GM20431 (cell line): ENCODE results near the gene NDUFS7.

Source experiments
- in situ Hi-C: fragments of 300-500 bp; cut with MseI, MboI; formaldehyde crosslinking; loops from one replicate; pipeline ENCODE4 v1.15.0; 2020; ENCODE audit warnings: low sequenced_read_pairs; ENCODE audit not compliant: unreplicated experiment

Gene NDUFS7

DNA sequence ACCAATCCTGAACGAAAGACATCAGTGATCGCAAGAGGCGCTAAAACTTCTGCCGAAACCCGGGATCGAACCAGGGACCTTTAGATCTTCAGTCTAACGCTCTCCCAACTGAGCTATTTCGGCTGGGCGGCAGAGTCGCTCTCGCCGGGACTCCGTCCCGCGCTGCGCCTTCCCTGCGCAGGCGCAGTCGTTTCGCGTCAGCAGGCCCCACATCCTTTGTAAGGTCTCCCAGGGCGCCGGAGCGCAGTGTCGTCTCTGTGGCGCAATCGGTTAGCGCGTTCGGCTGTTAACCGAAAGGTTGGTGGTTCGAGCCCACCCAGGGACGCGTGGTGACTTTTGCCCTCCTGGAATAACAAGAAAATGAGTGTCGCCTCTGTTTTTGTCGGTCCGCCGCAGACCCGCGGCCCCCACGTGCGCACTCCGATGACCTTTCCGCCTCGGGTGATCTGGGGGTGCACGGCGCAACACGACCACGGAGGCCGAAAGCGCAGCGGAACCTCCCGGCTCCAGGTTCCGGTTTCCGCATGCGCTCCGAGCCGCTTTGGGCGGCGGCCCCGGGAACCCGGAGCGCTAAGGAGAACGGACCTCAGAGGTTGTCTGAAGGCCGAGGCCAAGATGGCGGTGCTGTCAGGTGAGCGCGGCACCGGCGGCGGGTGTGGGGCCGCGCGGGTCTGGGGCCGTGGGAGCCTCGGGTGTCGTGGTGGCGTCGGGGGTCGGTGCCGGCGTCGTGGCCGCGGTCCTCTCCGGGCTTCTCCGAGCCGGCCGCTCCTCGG, at the start of gene NDUFS7:
TSS of gene NDUFS7 (plus strand) at position 596 of the 773 bp plus-strand sequence. CDS start at position 616, 20 bp downstream.
- in situ Hi-C loops, result loop anchor here (25.0 kb wide), 1 partner anchor 96 kb away; the partner anchor contains the start of genes EFNA2 and FAM174C

DNA sequence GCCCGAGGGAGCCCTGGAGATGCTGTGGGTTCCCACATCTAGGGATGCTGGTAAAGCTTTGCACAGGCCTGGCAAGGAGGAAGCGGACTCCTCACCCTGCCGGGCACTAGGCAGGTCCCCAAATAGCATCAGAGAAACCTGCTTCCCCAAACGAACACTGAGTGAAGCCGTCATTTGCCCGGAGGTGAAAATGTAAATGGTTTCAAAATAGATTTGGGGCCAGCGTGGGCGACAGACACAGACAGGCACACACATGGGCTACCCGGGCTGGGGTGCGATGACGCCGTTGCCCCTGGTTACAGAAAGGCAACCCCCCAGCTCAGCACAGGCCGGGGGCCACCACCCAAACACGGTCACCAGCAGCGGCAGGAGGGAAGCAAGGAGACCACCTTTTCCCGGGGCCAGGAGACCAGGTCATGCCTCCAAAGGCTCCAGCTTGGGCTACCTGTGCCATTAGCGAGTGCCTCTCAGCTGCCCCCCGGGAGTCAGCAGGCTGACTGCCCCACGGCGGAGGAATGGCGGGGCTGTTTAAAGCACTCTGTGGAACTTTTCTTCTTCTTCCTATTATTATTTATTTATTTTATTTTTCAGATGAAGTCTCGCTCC, 47.5 kb upstream of the NDUFS7 start:
- in situ Hi-C loops, result no loop called here

DNA sequence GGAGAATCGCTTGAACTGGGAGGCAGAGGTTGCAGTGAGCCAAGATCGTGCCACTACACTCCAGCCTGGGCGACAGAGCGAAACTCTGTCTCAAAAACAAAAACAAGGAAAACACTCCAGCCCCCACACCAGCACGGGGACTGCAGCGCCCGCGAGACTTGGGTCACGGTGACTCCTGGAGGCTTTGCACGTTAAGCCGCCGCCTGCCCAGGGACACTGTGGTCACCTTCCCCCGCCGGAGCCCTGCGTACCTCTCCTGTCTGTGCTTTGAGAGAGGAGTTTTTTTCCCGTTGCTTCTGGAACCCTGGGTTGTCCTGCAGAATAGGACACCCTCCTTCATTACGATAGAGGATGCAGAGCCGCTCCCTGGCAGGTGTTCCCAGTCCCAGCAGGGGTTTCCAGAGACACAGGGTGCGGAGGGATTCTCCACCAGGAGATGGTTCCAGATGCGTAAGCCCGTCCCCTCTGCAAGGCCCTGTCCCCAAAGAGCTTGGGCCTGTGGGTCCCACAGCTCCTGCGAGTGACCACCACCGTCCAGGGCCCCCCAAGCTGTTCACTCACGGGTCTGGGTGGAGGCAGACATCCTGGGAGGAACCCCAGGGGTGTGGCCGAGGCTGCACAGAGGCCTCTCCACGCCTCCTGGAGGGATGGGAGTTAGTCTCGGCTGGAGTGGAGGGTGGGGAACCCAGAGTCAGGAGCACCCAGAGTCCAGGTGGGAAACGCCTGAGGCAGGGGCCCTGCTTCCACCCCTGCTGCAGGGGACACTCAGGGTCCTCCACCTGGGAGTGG, 42.8 kb upstream of the NDUFS7 start:
- in situ Hi-C loops, result no loop called here

DNA sequence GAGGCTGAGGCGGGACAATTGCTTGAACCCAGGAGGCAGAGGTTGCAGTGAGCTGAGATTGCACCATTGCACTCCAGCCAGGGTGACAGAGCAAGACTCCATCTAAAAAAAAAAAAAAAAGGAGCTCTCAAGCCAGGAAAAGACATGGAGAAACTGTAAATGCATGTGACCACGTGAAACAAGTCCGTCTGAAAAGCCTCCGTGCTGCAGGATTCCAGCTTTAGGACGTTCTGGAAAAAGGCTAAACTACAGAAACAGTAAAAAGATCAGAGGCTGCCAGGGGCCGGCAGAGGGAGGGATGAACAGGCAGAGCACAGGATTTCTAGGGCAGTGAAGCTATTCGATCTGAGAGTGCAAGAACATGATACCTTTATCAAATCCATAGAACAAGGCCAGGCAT, 40.7 kb upstream of the NDUFS7 start:
- in situ Hi-C loops, result no loop called here

DNA sequence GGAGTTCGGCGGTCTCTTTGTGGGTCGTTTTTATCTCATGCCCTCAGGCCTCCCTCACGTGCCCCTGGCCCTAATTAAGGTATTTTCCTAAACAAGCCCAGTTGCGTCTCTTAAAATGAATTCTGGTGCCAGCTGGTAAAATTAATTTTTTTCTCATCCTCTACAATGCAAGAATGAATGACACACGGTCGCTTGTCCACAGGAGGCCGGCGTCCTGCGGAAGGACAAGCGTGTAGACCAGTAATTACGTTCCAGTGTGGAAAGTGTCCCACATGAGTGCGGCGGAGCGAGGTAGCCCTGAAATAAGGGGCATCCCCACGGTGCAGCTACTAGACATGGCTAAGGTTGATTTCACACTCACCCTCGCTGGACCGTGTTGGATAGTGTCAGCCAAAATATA, 34.5 kb upstream of the NDUFS7 start:
- in situ Hi-C loops, result no loop called here

DNA sequence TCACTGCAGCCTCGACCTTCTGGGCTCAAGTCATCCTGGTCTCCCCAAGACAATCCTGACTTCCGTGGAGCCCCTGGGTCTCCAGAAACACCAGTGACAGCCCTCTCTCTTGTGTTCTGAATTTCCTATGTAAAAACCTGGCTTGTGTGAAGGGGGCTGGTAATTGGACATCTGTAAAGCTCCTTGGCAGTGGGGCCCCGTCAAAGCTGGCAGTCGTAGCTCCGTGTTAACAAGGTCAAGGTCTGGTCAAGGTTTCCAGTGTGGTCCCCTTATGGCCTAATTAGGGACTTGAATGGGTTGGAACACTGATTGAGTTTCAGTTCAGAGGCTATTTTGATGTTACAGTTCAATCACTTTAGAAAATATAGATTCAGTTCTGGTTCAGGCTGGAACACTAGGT, 32.8 kb upstream of the NDUFS7 start:
- in situ Hi-C loops, result no loop called here

DNA sequence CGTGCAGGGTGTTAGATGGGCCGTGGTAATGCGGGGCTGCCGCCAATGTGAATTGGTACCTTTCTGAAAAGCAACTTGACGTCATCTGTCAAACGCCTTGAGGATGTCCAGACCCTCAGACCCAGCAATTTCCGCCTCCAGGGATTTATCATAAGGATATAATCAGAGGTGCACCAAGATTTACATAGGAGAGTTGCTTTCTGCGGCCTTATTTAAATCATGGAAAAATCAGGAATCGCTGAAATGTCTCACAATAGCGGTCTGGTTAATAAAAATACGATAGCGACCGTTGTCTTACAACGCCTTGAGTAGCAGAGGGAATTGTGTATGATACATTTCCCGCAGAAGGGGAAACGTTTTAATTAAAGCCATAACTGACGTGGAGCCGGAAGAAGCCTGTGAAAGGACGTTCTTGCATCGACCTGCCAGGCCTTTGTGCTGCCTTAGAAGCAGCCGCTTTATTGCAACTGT, 32.3 kb upstream of the NDUFS7 start:
- in situ Hi-C loops, result no loop called here

DNA sequence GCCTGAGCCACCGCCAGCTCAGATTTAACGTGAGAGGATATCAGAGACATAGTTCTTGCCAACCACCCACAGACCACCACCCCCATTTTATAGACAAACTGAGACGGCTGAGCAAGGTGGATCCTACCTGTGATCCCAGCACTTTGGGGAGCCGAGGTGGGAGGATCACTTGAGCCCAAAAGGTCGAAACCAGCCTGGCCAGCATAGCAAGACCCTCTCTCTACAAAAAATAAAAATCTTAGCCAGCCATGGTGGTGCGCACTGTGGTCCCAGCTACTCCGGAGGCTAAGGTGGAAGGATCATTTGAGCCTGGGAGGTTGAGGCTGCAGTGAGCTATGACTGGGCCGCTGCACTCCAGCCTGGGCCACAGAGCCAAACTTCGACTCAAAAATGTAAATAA, 30.6 kb upstream of the NDUFS7 start:
- in situ Hi-C loops, result no loop called here

DNA sequence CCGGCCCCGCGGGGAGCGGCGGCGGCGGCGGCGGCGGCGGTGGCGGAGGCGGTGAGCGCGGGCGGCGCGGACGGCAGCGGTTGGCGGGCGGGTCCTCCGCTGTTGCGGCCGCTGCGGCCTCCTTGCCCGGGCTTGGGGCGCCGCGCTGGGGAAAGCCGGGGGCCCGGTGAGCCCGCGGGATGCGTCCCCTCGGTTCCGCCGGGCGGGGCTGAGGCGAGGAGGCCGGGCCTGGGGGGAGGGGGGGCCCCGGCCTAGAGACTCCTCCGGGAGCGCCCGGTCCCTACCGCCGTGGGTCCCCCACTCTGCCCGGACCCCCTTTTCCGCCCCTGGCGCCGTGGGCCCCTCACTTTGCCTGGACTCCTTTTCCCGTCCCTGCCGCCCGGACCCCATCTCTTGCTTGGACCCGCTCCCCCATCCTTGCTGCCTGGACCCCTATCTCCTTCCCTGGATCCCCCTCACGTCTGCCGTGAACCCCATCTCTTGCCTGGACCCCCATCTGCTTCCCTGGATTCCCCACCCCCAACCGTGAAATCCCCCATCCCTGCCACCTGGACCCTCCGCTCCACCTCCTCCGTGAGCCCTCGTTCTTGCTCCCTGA, 28.6 kb upstream of the NDUFS7 start:
- in situ Hi-C loops, result no loop called here

DNA sequence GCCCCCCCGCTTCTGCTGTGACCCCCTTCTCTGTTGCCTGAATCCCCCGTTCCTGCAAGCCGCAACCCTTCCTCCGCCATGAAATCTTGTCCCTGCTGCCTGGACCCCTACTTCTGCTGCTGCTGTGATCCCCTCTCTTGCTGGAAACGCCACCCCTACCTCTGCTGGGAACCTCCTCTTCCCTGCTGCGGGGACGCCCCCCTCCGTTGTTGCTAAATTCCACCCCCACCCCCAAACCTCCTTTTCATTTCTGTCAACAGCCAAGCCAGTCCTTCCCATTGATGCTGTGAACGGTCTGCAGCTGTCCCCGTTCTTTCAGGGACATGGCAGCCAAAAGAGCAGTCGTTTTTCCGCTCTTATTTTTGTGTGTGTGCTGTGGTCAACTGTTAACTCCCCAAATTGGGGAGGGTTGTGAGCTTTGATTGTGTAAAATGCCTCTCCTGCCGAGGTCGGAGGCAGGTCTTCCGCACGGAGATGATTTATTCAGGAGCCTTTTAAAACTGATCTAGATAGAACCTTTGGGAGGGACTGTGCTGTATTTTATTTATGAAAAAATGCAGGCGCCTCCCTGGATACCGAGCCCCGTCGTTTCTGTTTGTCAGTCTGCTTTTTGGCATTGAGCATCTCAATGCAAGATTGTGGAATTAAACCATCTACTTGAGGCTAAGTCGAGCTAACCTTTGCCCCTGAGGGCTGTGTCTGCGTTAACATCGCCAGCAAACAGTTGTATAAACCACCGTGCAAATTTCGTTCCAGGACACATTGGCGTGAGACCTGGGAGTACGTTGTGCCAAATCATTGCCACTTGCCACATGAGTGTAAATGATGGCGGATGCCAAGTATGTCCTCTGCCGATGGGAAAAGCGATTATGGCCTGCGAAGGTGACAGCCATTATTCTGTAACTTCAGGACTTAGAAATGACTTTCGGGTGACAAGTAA, 27.9 kb upstream of the NDUFS7 start:
- in situ Hi-C loops, result no loop called here

DNA sequence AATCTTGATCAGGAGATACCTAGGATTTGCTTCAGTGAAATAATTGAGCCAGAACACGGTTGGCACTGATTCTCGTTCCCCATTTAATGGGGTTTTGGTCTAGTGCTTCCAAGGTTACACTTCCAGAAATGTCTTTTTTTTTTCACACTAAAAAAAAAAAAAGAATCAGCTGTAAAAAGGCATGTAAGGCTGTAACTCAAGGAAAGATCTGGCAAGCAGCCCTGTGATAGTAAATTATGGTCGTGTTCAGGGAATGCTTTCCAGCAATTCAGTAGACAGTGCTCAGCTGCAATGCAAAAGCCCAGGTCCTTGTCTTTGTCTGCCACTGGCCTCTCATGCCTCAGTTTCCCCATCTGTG, 27.2 kb upstream of the NDUFS7 start:
- in situ Hi-C loops, result no loop called here

DNA sequence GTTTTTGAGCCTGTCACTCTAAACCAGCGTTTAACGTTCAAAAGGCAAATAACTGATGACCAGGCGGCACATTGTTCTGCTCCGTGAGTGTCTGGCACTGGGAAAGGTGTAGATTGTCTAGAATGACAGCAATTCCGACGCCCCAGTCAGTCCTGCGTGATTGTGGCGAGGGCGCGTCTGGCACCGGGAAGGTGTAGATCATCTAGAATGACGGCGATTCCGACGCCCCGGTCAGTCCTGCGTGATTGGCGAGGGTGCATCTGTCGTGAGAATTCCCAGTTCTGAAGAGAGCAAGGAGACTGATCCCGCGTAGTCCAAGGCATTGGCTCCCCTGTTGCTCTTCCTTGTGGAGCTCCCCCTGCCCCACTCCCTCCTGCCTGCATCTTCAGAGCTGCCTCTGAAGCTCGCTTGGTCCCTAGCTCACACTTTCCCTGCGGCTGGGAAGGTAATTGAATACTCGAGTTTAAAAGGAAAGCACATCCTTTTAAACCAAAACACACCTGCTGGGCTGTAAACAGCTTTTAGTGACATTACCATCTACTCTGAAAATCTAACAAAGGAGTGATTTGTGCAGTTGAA, 26.1 kb upstream of the NDUFS7 start:
- in situ Hi-C loops, result no loop called here

DNA sequence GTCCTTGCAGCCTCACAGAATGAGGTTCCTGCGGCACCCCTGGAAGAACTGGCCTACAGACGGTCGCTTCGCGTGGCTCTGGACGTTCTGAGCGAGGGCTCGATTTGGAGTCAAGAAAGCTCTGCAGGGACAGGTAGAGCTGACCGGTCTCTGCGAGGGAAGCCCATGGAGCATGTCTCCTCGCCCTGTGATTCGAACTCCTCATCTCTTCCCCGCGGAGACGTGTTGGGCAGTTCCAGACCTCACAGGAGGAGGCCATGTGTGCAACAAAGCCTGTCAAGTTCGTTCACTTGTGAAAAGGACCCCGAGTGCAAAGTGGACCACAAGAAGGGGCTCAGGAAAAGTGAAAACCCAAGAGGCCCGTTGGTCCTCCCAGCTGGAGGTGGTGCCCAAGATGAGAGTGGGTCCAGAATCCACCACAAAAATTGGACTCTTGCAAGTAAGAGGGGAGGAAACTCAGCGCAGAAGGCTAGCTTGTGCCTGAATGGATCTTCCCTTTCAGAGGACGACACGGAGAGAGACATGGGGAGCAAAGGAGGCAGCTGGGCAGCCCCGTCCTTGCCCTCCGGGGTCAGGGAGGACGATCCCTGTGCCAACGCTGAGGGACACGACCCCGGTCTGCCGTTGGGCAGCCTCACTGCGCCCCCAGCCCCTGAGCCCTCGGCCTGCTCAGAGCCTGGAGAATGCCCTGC, 23.4 kb upstream of the NDUFS7 start:
- in situ Hi-C loops, result no loop called here

DNA sequence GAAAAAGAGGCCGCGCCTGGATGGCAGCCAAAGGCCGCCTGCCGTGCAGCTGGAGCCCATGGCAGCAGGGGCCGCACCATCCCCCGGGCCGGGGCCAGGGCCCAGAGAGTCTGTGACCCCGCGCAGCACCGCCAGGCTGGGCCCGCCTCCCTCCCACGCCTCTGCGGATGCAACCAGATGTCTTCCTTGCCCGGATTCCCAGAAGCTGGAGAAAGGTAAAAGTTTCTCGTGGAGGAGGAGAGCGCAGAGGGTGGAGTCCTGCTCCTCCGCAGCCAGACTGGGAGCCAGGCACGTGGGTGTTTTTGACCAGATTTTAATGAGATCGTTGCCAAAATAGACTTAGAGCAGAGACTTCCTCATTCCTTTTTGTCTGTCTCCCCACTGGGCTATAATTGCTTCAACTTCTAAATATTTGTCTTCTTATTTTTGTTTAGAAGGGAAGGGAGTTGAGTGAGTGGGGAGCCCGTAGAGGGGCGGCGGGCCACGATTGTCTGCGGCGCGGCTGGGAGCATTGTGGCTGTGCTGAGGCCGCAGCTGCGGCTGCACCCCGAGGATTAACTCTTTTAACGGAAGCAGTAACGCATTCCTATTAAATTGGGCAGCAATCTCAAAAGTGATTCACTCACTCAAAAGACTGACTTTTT, 22.8 kb upstream of the NDUFS7 start:
- in situ Hi-C loops, result no loop called here

DNA sequence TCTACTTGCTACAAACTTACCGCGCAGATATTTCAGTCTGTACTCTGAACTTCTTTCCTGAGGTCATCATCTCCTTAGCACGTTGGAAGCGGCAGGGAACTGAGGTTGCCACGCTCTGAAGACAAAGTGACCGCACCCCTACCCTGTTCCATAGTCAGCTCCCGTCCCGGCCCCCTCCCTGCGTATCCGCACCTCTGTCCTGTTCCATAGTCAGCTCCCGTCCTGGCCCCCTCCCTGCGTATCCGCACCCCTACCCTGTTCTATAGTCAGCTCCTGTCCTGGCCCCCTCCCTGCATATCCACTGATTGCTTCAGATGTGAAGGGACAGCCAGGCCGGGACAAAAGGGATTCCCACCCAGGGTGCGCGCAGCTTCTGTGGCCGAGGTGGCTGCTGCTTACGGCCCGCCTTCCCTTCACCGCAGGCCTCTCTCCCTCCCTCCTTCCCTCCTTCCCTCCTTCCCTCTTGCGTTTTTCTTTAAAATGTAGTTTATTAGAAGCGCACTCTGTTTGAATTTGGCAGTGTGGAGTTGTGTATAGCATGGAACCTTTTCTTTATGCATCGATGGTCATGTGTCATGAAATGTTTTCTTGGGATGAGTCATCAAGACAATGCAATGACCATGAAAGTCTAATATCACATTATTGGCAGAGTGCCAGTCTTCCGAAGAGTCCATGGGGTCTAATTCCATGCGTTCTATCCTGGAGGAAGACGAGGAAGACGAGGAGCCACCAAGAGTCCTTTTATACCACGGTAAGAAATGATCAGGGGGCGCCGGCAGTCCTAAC, 21.9 kb upstream of the NDUFS7 start:
- in situ Hi-C loops, result no loop called here

DNA sequence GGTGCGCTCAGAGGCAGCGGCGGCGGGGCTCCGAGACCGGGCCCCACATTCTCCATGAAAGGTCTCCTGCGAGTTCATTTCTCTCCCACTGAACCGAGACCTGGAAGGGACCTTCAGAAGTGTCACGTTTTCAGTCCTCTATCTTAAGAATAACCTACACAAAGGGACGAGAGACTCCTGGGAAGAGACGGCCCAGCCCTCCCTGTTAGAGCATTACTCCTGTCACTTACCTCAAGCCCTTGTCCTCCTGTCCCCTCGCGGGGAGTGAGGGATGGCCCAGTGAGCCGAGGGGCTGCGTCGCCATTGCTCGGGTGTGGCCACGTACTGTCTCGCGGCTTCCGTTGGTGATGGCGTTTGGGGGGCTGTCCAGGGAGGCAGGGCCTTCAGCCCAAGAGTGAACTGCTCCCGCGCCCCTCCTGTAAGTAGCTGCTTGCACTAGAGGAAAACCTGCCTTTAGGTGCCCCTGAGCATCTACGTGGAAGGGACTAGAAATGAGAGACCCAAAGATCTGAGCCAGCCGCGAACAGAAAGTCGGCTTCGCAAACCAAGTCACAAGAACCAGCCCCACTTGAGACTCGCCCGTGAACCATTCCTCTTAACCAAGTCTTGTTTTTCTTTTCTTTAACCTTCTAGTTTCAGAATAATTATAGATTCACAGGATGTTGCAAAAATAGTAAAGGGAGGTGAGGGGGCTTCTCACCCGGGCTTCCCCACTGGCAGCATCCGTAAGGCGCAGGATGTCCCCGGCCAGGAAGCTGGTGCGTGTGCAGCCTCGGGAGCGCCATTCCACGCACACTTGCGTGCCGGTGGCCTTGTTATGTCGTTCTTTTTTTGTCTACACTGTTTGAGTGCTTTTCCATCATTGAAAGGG, 21.1 kb upstream of the NDUFS7 start:
- in situ Hi-C loops, result no loop called here
